Heart right ventricle (tissue), 16 donors: Measurements from ENCODE around the gene OTOP3. TPM values are rescaled to one million over a fixed set of nuclear protein-coding genes. Genes with fewer than 3 reads are reported as not detected.
A peak's percentile ranks its signal among the peaks of the same experiment; 100 is the strongest.

Source experiments
- ATAC-seq, 8 donors: fragments of 200-7000 bp; cut with Tn5 transposase; one replicate each; pipeline ENCODE4 v1.9.1; 2020; ENCODE audit warnings: mild to moderate bottlenecking in 8 of 8, moderate library complexity in 8 of 8, moderate number of reproducible peaks in 1 of 8
- DNase-seq, 2 donors: peaks; one replicate each; pipeline ENCODE4 v3.0.0-alpha.2; 2020
- H3K27ac ChIP-seq, 10 donors: fragments of 200-600 bp; sonication (generic) in 2 of 10; one replicate each; pipeline versions ENCODE4 v1.5.0 to v1.8.0; 2020 to 2022; ENCODE audit warnings: mild to moderate bottlenecking in 3 of 10
- H3K27me3 ChIP-seq, 7 donors: fragments of 200-600 bp; one replicate each; pipeline ENCODE4 v1.8.0; 2021 to 2022; ENCODE audit warnings: mild to moderate bottlenecking in 2 of 7
- H3K36me3 ChIP-seq, 9 donors: fragments of 200-600 bp; sonication (generic) in 1 of 9; one replicate each; pipeline versions ENCODE4 v1.5.0 to v1.8.0; 2020 to 2022; ENCODE audit warnings: mild to moderate bottlenecking in 2 of 9
- H3K4me1 ChIP-seq, 9 donors: fragments of 200-600 bp; sonication (generic) in 1 of 9; one replicate each; pipeline versions ENCODE4 v1.5.0 to v1.8.0; 2020 to 2022; ENCODE audit warnings: mild to moderate bottlenecking in 4 of 9
- H3K4me3 ChIP-seq, 10 donors: fragments of 200-600 bp; sonication (generic) in 2 of 10; one replicate each; pipeline versions ENCODE4 v1.5.0 to v1.8.0; 2020 to 2022; ENCODE audit warnings: mild to moderate bottlenecking in 7 of 10, moderate library complexity in 2 of 10
- H3K9me3 ChIP-seq, 11 donors: fragments of 200-600 bp in 10 of 11; sonication (generic) in 2 of 11; one replicate each; pipeline versions ENCODE4 v1.5.0 to v1.8.0; 2013 to 2022; ENCODE audit warnings: mild to moderate bottlenecking in 2 of 11, control low read depth in 1 of 11, moderate library complexity in 1 of 11
- WGBS, 2 donors: extraction: QIAGEN DNeasy Blood & Tissue Kit; methylation state at CpG; one replicate each; pipeline ENCODE4 v1.1.7; 2013; ENCODE audit warnings: inconsistent platforms in 1 of 2; 5-methylcytosine and 5-hydroxymethylcytosine counted together
- intact Hi-C, 10 donors: fragments of 100-400 bp; cut with DNase I; formaldehyde crosslinking; loops; one replicate each; pipeline versions ENCODE4 v1.11.1 to v1.14.2; 2022
- polyA plus RNA-seq, 2 donors: library from polyadenylated mRNA; stranded (reverse); fragments of 200-250 nt; gene quantifications; one replicate each; pipeline ENCODE4 v1.2.3, GENCODE V29; 2013
- total RNA-seq, 10 donors: library from RNA; stranded (reverse); fragmentation: NEBNext Ultra II Directional in 3 of 10; extraction: Animal tissue kit (Norgen Biotek cat#: 25700) in 3 of 10; gene quantifications; one replicate each; pipeline versions ENCODE4 v1.2.1 to v1.2.4, GENCODE V29; 2021 to 2023
- TF ChIP-seq, protein P1 (sequence below), 9 donors: fragments of 200-600 bp; sonication (generic) in 2 of 9; IDR thresholded peaks; one replicate each; pipeline versions ENCODE4 v1.5.0 to v1.8.0; 2021 to 2022; ENCODE audit warnings: antibody characterized with exemption in 9 of 9, mild to moderate bottlenecking in 5 of 9, moderate library complexity in 1 of 9
- donor health status: Arrhythmogenic right ventricular cardiomyopathy.
- donor health status: ischemic (EF 13 %, LVEDD 7.1; RV severe dilation, severe dysfunction).
- donor health status: healthy with polysubstance abuse.
- donor health status: DM: no; HTN: yes; CAD: no.
- donor health status: DM: no; HTN: no; CAD: no.
- donor health status: ischemic (EF 25% LVEDD 6.9; RV normal size, moderate dysfunction).
- donor health status: ischemic (EF 25% LVEDD 5.7; RV mildly dilated, moderate dysfunction).
- donor health status: healthy.
- donor health status: DM: yes; HTN: yes; CAD: no.
- donor health status: Ischemic cardiomyopathy.
- donor health status: ischemic (EF 35%, LVEDD 5.7; RV mildly dilated, moderate dysfunction).
- donor health status: nonischemic (EF 11% LVEDD 7.7; RV severe dilation, severe dysfunction).
- donor health status: DM: yes; HTN: yes; CAD: no.
- donor health status: PGD.
- donor health status: ischemic (EF 29% LVEDD 5.4; RV normal size, mild dysfunction).
- donor health status: nonischemic (EF 23%, LVEDD 6.1; RV moderate dilation, normal function).

OTOP3 gene
- total and polyA plus RNA-seq, 12 donors: not detected

DNA sequence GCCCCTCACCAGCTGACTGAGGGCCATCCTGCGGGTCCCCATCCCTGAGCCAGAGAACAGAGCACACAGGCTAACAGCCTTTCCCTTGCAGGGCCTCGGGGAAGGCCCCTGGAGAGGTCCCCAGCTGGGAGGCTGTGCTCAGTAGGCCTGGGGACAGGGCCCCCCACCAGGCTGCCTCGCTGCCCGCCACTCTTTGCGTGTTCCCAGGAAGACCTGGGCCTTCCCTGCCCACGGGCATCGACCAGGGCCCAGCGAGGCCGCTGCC is 36.1 kb downstream of the OTOP3 start:
- ATAC-seq: peak in 3 of 8 donors; percentile 5 to 44 (median 8)
- intact Hi-C loops: loop anchor here in 1 of 10 donors (10.0 kb wide), 1 partner anchor 143 kb away; no protein-coding TSS in a partner anchor

DNA sequence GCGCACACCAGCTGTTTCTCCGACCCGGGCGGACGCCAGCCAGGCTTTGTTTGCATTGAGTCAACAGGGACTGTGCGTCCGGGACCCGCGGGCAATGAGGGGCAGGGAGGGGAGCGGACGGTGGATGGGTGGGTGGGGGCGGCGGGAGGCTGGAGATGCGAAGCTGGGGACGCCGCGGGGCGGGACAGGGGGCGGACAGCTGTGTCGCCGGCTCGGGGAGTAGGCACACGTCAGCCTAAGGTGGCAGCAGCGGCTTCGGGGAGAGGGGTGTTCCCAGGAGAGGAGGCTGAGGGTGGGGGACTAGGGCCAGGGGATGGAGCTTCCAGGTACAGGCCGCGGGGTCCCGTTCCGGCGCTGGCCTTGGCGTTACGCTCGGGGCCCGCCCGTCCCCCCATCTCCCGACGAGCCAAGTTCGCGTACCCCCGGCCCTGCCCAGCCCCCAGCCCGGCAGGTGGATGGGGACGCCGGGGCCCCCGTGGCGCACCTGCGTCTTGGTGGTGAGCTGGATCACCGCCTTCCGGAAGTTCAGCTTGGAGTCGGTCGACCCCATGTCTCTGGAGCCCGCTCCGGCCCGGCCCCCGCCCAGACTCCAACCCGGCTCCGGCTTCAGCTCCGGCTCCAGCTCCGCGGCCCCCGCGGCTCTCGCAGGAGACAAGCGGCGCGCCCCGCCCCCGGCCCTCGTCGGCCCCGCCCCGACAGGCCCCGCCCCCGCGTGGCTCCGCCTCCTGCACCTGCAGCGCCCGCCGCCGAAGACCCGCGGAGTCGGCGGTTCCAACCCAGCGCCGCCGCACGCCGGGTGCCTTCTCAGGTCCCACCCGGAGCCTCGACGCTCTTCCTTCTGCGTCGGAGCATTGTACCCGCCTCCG is 36.6 kb downstream of the OTOP3 start, which contains the start of gene HID1:
HID1 (minus strand) TSS at position 653 of the 866 bp plus-strand sequence; CDS start at position 550, 103 bp downstream.
- intact Hi-C loops: loop anchor here in 1 of 10 donors (10.0 kb wide), 1 partner anchor 142 kb away; no protein-coding TSS in a partner anchor
- TF ChIP-seq, protein P1, sequence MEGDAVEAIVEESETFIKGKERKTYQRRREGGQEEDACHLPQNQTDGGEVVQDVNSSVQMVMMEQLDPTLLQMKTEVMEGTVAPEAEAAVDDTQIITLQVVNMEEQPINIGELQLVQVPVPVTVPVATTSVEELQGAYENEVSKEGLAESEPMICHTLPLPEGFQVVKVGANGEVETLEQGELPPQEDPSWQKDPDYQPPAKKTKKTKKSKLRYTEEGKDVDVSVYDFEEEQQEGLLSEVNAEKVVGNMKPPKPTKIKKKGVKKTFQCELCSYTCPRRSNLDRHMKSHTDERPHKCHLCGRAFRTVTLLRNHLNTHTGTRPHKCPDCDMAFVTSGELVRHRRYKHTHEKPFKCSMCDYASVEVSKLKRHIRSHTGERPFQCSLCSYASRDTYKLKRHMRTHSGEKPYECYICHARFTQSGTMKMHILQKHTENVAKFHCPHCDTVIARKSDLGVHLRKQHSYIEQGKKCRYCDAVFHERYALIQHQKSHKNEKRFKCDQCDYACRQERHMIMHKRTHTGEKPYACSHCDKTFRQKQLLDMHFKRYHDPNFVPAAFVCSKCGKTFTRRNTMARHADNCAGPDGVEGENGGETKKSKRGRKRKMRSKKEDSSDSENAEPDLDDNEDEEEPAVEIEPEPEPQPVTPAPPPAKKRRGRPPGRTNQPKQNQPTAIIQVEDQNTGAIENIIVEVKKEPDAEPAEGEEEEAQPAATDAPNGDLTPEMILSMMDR (IDR thresholded peaks at IDR 0.05): no peak
- peak within 1 kb of the TSS; percentile 53 to 90 (median 73) for H3K4me3 ChIP-seq
- peak; percentile 62 to 79 (median 72) for ATAC-seq
- no peaks in the 10 kb centered on the region for H3K9me3 ChIP-seq
- H3K27ac ChIP-seq: peak within 1 kb of the TSS; percentile 54 to 86 (median 76)
- H3K27me3 ChIP-seq: peaks cover 0 to 51% (median 0%) of the 10 kb centered on the region in 7 donors
- H3K4me1 ChIP-seq: peaks cover 5 to 34% (median 22%) of the 10 kb centered on the region in 9 donors
- DNase-seq: peak; percentile 45 to 74
- 2% methylated on average over 71 to 95 of the region's 95 CpGs for WGBS, 2 donors
- no peaks in the 10 kb centered on the region for H3K36me3 ChIP-seq

More for the DNA sequence above, 36.1 kb downstream of the OTOP3 start:
- WGBS, 2 donors: 26 to 31% methylated on average over 9 of the region's 9 CpGs
- Histone ChIP-seq H3K4me1 (peaks cover 5 to 34% (median 22%) of the 10 kb centered on the region in 9 donors), H3K27ac (peak overlapping the region; percentile 54 to 86 (median 76)), H3K36me3 (no peaks in the 10 kb centered on the region), H3K27me3 (peaks cover 0 to 51% (median 0%) of the 10 kb centered on the region in 7 donors), H3K9me3 (no peaks in the 10 kb centered on the region), H3K4me3 (peak overlapping the region; percentile 53 to 90 (median 73))
- no peak for DNase-seq
- TF ChIP-seq, protein P1 (IDR thresholded peaks at IDR 0.05): no peak

DNA sequence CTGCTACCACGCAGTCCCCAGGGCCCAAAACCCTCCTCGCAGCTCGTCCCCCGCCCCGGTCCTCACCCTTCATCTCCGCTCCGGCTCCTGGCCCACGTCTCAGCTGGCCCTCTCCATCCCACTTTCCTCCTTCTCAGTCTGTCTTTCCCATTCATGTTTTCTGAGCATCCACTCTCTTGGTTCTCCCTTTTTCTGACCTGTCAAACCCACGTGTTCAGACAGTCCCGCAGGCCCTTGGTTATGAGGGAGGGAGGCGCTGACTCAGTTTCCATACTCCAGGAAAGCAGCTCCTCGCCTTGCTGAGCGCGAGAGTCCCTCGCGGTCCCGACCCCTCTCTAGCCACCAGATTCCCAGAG is 37.3 kb downstream of the OTOP3 start:
- DNase-seq: no peak
- no peaks in the 10 kb centered on the region for H3K9me3 ChIP-seq
- intact Hi-C loops: loop anchor here in 1 of 10 donors (10.0 kb wide), 1 partner anchor 142 kb away; no protein-coding TSS in a partner anchor
- peaks cover 5 to 34% (median 22%) of the 10 kb centered on the region in 9 donors for H3K4me1 ChIP-seq
- H3K36me3 ChIP-seq: no peaks in the 10 kb centered on the region
- ATAC-seq: no peak
- peak overlapping the region; percentile 53 to 90 (median 73) for H3K4me3 ChIP-seq
- 17% methylated on average over 17 of the region's 17 CpGs for WGBS, 2 donors
- H3K27ac ChIP-seq: peak overlapping the region in 3 of 10 donors; percentile 70 to 86 (median 73)
- TF ChIP-seq, protein P1 (IDR thresholded peaks at IDR 0.05): no peak
- H3K27me3 ChIP-seq: peaks cover 0 to 51% (median 0%) of the 10 kb centered on the region in 7 donors

DNA sequence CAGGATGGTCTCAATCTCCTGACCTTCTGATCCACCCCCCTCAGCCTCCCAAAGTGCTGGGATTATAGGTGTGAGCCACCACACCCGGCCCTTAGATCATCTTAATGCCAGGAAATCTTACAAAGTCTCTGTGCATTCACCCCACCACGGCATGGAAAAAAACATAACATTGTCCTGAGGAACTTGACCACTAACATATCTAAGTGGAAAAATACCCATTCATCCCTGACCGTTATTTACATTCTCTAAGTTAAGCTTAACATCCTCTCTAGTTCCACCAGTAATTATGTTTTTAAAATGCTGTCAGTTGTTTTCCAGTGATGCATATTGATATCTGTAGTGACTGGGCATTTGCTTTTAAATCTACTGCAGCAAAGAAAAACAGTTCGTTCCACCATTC is 40.2 kb downstream of the OTOP3 start:
- peaks cover 5 to 21% (median 15%) of the 10 kb centered on the region in 9 donors for H3K4me1 ChIP-seq

More for the DNA sequence above, 40.2 kb downstream of the OTOP3 start:
- H3K36me3 ChIP-seq: no peaks in the 10 kb centered on the region
- ATAC-seq (no peak), DNase-seq (no peak)
- intact Hi-C loops: loop anchor here in 1 of 10 donors (10.0 kb wide), 1 partner anchor 139 kb away; no protein-coding TSS in a partner anchor
- TF ChIP-seq, protein P1 (IDR thresholded peaks at IDR 0.05): no peak
- H3K27me3 ChIP-seq: peaks cover 0 to 56% (median 0%) of the 10 kb centered on the region in 7 donors
- H3K4me3 ChIP-seq: no peak overlapping the region
- H3K27ac ChIP-seq: no peak overlapping the region
- H3K9me3 ChIP-seq: no peaks in the 10 kb centered on the region
- WGBS, 2 donors: 82 to 83% methylated on average over 4 of the region's 4 CpGs
